GM12892 (cell line): ENCODE results near the gene KCNK10.

Experiments
- POLR2A ChIP-seq: IDR thresholded peaks from 2 replicates; pipeline ENCODE4 v1.6.1; 2011; ENCODE audit warnings: low read depth, low read length, control low read depth
- POLR2AphosphoS5 ChIP-seq: IDR thresholded peaks from 2 replicates; pipeline ENCODE4 v1.6.1; 2011; ENCODE audit warnings: low read depth, low read length, control low read depth
- TAF1 ChIP-seq: IDR thresholded peaks from 2 replicates; pipeline ENCODE4 v1.6.1; 2011; ENCODE audit warnings: low read depth, mild to moderate bottlenecking, control low read depth, low read length, borderline replicate concordance

- TF ChIP-seq POLR2A (no peak), TAF1 (no peak), POLR2AphosphoS5 (no peak)
Observed at GRCh38 chr14:88325883-88326282, 2.8 kb upstream of the KCNK10 start.
